K562 (cell line): ENCODE data around the gene PAFAH2. TPM values are rescaled to one million over a fixed set of nuclear protein-coding genes. Genes with fewer than 3 reads are reported as not detected.

ENCODE experiments used
- ATAC-seq: fragments of 200-7000 bp; cut with Tn5 transposase; 3 replicates; pipeline ENCODE4 v1.9.1; 2020; ENCODE audit warnings: moderate library complexity
- BruUV-seq: library from RNA; stranded (reverse); fragments of 400-500 nt; replicated peaks from 2 replicates; lab custom pipeline; 2021; lab: Mats Ljungman, UMichigan
- CTCF ChIA-PET: fragments of 300-600 bp; formaldehyde crosslinking; extraction: SDS; loops from one replicate; lab custom pipeline; 2021; ENCODE audit warnings: low intra/inter-chr PET ratio; lab: Yijun Ruan, JAX
- POLR2A ChIA-PET: fragments of 300-600, 350-650 bp; sonication (Branson Sonifier 250); formaldehyde crosslinking; extraction: SDS; loops from one replicate; lab custom pipeline; 2021; ENCODE audit warnings: antibody characterized with exemption, inconsistent platforms; lab: Yijun Ruan, JAX
- DNase-seq, 4 experiments: peaks; one replicate each; pipeline versions ENCODE4 v3.0.0 to v3.0.0-alpha.2; 2011 to 2018; ENCODE audit warnings: low spot score in 3 of 4, mixed read lengths in 3 of 4; ENCODE audit errors: extremely low read depth in 1 of 4
- FAIRE-seq: peaks from 2 replicates; lab custom pipeline; 2011; peaks lifted over from hg19 to GRCh38; lab: Jason Lieb, UNC
- H2AFZ ChIP-seq: 2 replicates; pipeline ENCODE4 v1.6.0; 2011; ENCODE audit warnings: low read depth, low read length, control low read depth, inconsistent platforms
- H3K27ac ChIP-seq: fragments of 200-600 bp; 3 replicates; pipeline ENCODE4 v1.8.0; 2011; ENCODE audit warnings: low read depth, mild to moderate bottlenecking, control low read depth, inconsistent platforms, low read length, moderate library complexity, mixed read lengths; ENCODE audit errors: extremely low read depth
- H3K27me3 ChIP-seq, 2 experiments: fragments of 300-600 bp in 1 of 2; 2 replicates in 1 of 2; 3 replicates in 1 of 2; pipeline versions ENCODE4 v1.6.0 to v1.8.0; 2011; ENCODE audit warnings: inconsistent platforms in 2 of 2, low read length in 2 of 2, mild to moderate bottlenecking in 1 of 2, mixed read lengths in 1 of 2, moderate library complexity in 1 of 2; ENCODE audit not compliant: control insufficient read depth in 2 of 2, insufficient read depth in 2 of 2
- H3K36me3 ChIP-seq: fragments of 300-600 bp; 3 replicates; pipeline ENCODE4 v1.8.0; 2011; ENCODE audit warnings: mild to moderate bottlenecking, low read length, inconsistent platforms; ENCODE audit not compliant: control insufficient read depth, insufficient read depth
- H3K4me1 ChIP-seq, 2 experiments: fragments of 200-600 bp in 1 of 2; replicated peaks in 1 of 2; 2 replicates in 1 of 2; 3 replicates in 1 of 2; pipeline versions ENCODE4 v1.5.1 to v1.8.0; 2011; ENCODE audit warnings: inconsistent platforms in 2 of 2, low read length in 2 of 2, mild to moderate bottlenecking in 1 of 2, mixed read lengths in 1 of 2, moderate library complexity in 1 of 2; ENCODE audit not compliant: control insufficient read depth in 2 of 2, insufficient read depth in 2 of 2
- H3K4me2 ChIP-seq: 2 replicates; pipeline ENCODE4 v1.6.1; 2011; ENCODE audit warnings: low read length, control low read depth, inconsistent platforms, mixed read lengths; ENCODE audit not compliant: insufficient read depth
- H3K4me3 ChIP-seq: fragments of 200-600 bp; sonication (generic), shearing (Covaris generic); 2 replicates; pipeline ENCODE4 v1.5.1; 2016; ENCODE audit warnings: control low read depth, inconsistent platforms
- H3K79me2 ChIP-seq: fragments of 200-600 bp; 3 replicates; pipeline ENCODE4 v1.8.0; 2011; ENCODE audit warnings: low read length, inconsistent platforms; ENCODE audit not compliant: control insufficient read depth, insufficient read depth
- H3K9ac ChIP-seq, 2 experiments: 2 replicates each; pipeline versions ENCODE4 v1.6.0 to v1.6.1; 2011; ENCODE audit warnings: low read depth in 2 of 2, low read length in 2 of 2, control low read depth in 1 of 2, inconsistent platforms in 1 of 2, mild to moderate bottlenecking in 1 of 2, mixed read lengths in 1 of 2; ENCODE audit not compliant: insufficient read depth in 1 of 2
- H3K9me1 ChIP-seq: one replicate; pipeline ENCODE4 v1.6.0; 2011; ENCODE audit warnings: inconsistent platforms, mild to moderate bottlenecking, low read length, moderate library complexity; ENCODE audit not compliant: control insufficient read depth, insufficient read depth
- H3K9me3 ChIP-seq: replicated peaks from 2 replicates; pipeline ENCODE4 v1.5.1; 2011; ENCODE audit warnings: low read depth, low read length, inconsistent platforms; ENCODE audit not compliant: control insufficient read depth, insufficient read depth
- H4K20me1 ChIP-seq: replicated peaks from 2 replicates; pipeline ENCODE4 v1.6.1; 2011; ENCODE audit warnings: low read length, inconsistent platforms, mixed read lengths; ENCODE audit not compliant: control insufficient read depth, insufficient read depth
- BRCA1 ChIP-seq, 2 experiments: fragments of 450-650 bp in 1 of 2; sonication (generic) in 1 of 2; formaldehyde crosslinking in 1 of 2; IDR thresholded peaks; 2 replicates each; pipeline versions ENCODE4 v1.5.0 to v1.6.1; 2017 to 2020; ENCODE audit warnings: mild to moderate bottlenecking in 1 of 2, missing genetic modification reagents in 1 of 2
- ILF3 ChIP-seq: fragments of 450-650 bp; IDR thresholded peaks from 2 replicates; pipeline ENCODE4 v1.6.1; 2018; ENCODE audit warnings: antibody characterized with exemption, mild to moderate bottlenecking, moderate library complexity, borderline replicate concordance
- KHSRP ChIP-seq: fragments of 450-650 bp; IDR thresholded peaks from 2 replicates; pipeline ENCODE4 v1.6.1; 2017
- NFE2L1 ChIP-seq: fragments of 450-650 bp; IDR thresholded peaks from 2 replicates; pipeline ENCODE4 v1.6.1; 2016; ENCODE audit warnings: missing genetic modification characterization, low read depth, mild to moderate bottlenecking, missing compliant biosample characterization, moderate library complexity, borderline replicate concordance
- NR2C2 ChIP-seq, 2 experiments: fragments of 200-800 bp in 1 of 2; sonication (Bioruptor generic) in 1 of 2; sonication (generic) in 1 of 2; formaldehyde crosslinking in 1 of 2; IDR thresholded peaks; 2 replicates each; pipeline versions ENCODE4 v1.6.1 to v1.8.0; 2016 to 2022; ENCODE audit warnings: mild to moderate bottlenecking in 1 of 2, missing compliant biosample characterization in 1 of 2, missing genetic modification characterization in 1 of 2, missing genetic modification reagents in 1 of 2
- PHF20 ChIP-seq: fragments of 450-650 bp; IDR thresholded peaks from 2 replicates; pipeline ENCODE4 v1.6.1; 2018; ENCODE audit not compliant: partially characterized antibody
- POLR2A ChIP-seq: fragments of 450-650 bp; conservative IDR thresholded peaks from 2 replicates; pipeline ENCODE4 v1.6.1; 2016
- POLR2H ChIP-seq: IDR thresholded peaks from 2 replicates; pipeline ENCODE4 v1.6.1; 2016; ENCODE audit warnings: missing genetic modification characterization, low read depth, mild to moderate bottlenecking, control low read depth, missing compliant biosample characterization, moderate library complexity
- POLR3G ChIP-seq: IDR thresholded peaks from 2 replicates; pipeline ENCODE4 v1.6.1; 2011; ENCODE audit not compliant: insufficient read length, insufficient replicate concordance; ENCODE audit errors: extremely low read depth
- STAT5A ChIP-seq: IDR thresholded peaks from 2 replicates; pipeline ENCODE4 v1.6.1; 2012; ENCODE audit warnings: low read length, inconsistent platforms, borderline replicate concordance
- TCF7 ChIP-seq: sonication (generic); IDR thresholded peaks from 2 replicates; pipeline ENCODE4 v1.6.1; 2016; ENCODE audit warnings: antibody characterized with exemption, borderline replicate concordance
- ZNF408 ChIP-seq: fragments of 250-450 bp; sonication (Bioruptor Pico); IDR thresholded peaks from 2 replicates; pipeline ENCODE4 v1.4.0; 2020; ENCODE audit warnings: low read depth, mild to moderate bottlenecking, moderate library complexity
- WGBS: fragments of 100-300 bp; shearing (Covaris generic); methylation state at CpG from one replicate; pipeline ENCODE4 v1.1.6; 2016; ENCODE audit warnings: low coverage, mixed read lengths; ENCODE audit not compliant: insufficient coverage; ENCODE audit errors: missing lambda C conversion rate; 5-methylcytosine and 5-hydroxymethylcytosine counted together
- in situ Hi-C: fragments of 300-500 bp; cut with MboI; formaldehyde crosslinking; loops from 4 replicates; pipeline ENCODE4 v1.15.0; 2018; ENCODE audit warnings: inconsistent platforms, mixed read lengths
- intact Hi-C: fragments of 100-400 bp; cut with micrococcal nuclease; formaldehyde crosslinking; loops from 2 replicates; pipeline ENCODE4 v1.14.2; 2022
- polyA plus RNA-seq, 8 experiments: library from polyadenylated mRNA; depleted of rRNA in 4 of 8; stranded (reverse) in 5 of 8; unstranded in 3 of 8; fragments of >200 nt; fragmentation: Nextera tagmentation in 2 of 8; fragmentation: Illumina TruSeq in 1 of 8; extraction: Ambion mirVana in 2 of 8; extraction: Trizol in 1 of 8; gene quantifications; 2 replicates each; pipeline versions ENCODE4 v1.2.1 to v1.2.3, GENCODE V29; 2011 to 2014; ENCODE audit warnings: inconsistent platforms in 1 of 8, missing spikeins in 1 of 8
- total RNA-seq, 7 experiments: library from RNA; depleted of rRNA in 6 of 7; stranded (reverse); fragments of >200 nt in 6 of 7; fragmentation: Illumina TruSeq in 2 of 7; extraction: Trizol in 2 of 7; gene quantifications; 2 replicates each; pipeline versions ENCODE4 v1.2.1 to v1.2.3, GENCODE V29; 2011 to 2021; ENCODE audit warnings: low replicate concordance in 1 of 7
- TF ChIP-seq, protein P1 (sequence below): fragments of 450-650 bp; IDR thresholded peaks from 2 replicates; pipeline ENCODE4 v1.6.1; 2016
- TF ChIP-seq, protein P2 (sequence below): fragments of 250-450 bp; sonication (Bioruptor Pico); IDR thresholded peaks from 2 replicates; pipeline ENCODE4 v1.4.0; 2020; ENCODE audit warnings: borderline replicate concordance
- TF ChIP-seq, protein P3 (sequence below): fragments of 450-650 bp; IDR thresholded peaks from 2 replicates; pipeline ENCODE4 v1.6.1; 2018; ENCODE audit not compliant: partially characterized antibody
- TF ChIP-seq, protein P4 (sequence below): sonication (generic); formaldehyde crosslinking; IDR thresholded peaks from 2 replicates; pipeline ENCODE4 v1.5.0; 2020; ENCODE audit warnings: missing genetic modification reagents

Gene PAFAH2
- total and polyA plus RNA-seq, 9 of the 15 experiments (the other 6 are each of a cell fraction or from before 2014, with no cell fraction given) = 4.2 to 10.9 (median 6.8) TPM

DNA sequence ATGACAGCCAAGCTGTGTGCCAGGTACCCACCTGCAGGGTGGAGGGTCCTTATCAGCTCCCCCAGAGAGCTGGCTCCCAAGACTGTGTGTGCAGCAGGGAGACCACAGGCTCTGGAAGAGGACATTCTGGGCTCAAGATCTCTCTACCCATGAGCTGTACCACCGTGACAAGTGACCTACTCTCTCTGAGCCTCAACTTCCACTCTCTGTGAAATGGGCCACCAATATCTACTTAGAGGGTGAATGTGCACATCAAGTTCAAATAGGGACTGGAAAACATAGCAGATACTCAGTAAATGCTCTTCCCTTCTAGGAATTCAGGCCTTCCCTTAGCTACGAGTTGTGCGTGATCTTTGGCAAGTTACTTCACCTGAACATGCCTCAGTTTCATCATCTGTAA, 46.6 kb upstream of the PAFAH2 start:
- Histone ChIP-seq H3K27ac (peak overlapping the region; percentile 19; the same call in 1 of the 3 replicates), H3K4me3 (no peak overlapping the region), H3K4me2 (peak overlapping the region; percentile 27; the same call in 1 of the 2 replicates), H3K9me3 (no peaks in the 10 kb centered on the region), H3K36me3 (no peaks in the 10 kb centered on the region), H2AFZ (peak overlapping the region; percentile 75), H3K27me3 (no peaks in the 10 kb centered on the region), H3K9me1 (no peaks in the 10 kb centered on the region), H4K20me1 (no peaks in the 10 kb centered on the region), H3K4me1 (peaks cover 26 to 39% of the 10 kb centered on the region in 2 experiments; a peak in 4 of 5 replicates), H3K9ac (peak overlapping the region; percentile 21 to 81; a peak in 2 of 4 replicates), H3K79me2 (no peaks in the 10 kb centered on the region)
- intact Hi-C loops (no loop called here), in situ Hi-C loops (loop anchor here (5.0 kb wide), 2 partner anchors 63 to 103 kb away; no protein-coding TSS in a partner anchor)
- DNase-seq (no peak), ATAC-seq (no peak), FAIRE-seq (peak; percentile 35)
- BruUV-seq = no TSS peak
- POLR2A ChIA-PET = interaction anchor here (1.0 to 3.9 kb wide), 6 partner anchors 9 to 82 kb away, joined by 3 to 23 read pairs (median 6); no protein-coding TSS in a partner anchor
- CTCF ChIA-PET = no interaction called here
- WGBS = 31% methylated on average over 3 of the region's 3 CpGs
- TF ChIP-seq NR2C2 (CRISPR knock-in tag; IDR thresholded peaks at IDR 0.05) (no peak), NR2C2 (tag; IDR thresholded peaks at IDR 0.05) (no peak), KHSRP (no peak), POLR2A (no peak), ZNF408 (no peak), BRCA1 (IDR thresholded peaks at IDR 0.05) (no peak), BRCA1 (CRISPR knock-in tag; IDR thresholded peaks at IDR 0.05) (no peak), PHF20 (peak; percentile 68), NFE2L1 (no peak), POLR3G (no peak), STAT5A (no peak), ILF3 (no peak), TCF7 (no peak), POLR2H (tag) (no peak)
- TF ChIP-seq, protein P1, sequence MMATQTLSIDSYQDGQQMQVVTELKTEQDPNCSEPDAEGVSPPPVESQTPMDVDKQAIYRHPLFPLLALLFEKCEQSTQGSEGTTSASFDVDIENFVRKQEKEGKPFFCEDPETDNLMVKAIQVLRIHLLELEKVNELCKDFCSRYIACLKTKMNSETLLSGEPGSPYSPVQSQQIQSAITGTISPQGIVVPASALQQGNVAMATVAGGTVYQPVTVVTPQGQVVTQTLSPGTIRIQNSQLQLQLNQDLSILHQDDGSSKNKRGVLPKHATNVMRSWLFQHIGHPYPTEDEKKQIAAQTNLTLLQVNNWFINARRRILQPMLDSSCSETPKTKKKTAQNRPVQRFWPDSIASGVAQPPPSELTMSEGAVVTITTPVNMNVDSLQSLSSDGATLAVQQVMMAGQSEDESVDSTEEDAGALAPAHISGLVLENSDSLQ = no peak
- TF ChIP-seq, protein P2, sequence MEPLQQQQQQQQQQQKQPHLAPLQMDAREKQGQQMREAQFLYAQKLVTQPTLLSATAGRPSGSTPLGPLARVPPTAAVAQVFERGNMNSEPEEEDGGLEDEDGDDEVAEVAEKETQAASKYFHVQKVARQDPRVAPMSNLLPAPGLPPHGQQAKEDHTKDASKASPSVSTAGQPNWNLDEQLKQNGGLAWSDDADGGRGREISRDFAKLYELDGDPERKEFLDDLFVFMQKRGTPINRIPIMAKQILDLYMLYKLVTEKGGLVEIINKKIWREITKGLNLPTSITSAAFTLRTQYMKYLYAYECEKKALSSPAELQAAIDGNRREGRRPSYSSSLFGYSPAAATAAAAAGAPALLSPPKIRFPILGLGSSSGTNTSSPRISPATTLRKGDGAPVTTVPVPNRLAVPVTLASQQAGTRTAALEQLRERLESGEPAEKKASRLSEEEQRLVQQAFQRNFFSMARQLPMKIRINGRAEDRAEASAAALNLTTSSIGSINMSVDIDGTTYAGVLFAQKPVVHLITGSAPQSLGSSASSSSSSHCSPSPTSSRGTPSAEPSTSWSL = no peak
- TF ChIP-seq, protein P3, sequence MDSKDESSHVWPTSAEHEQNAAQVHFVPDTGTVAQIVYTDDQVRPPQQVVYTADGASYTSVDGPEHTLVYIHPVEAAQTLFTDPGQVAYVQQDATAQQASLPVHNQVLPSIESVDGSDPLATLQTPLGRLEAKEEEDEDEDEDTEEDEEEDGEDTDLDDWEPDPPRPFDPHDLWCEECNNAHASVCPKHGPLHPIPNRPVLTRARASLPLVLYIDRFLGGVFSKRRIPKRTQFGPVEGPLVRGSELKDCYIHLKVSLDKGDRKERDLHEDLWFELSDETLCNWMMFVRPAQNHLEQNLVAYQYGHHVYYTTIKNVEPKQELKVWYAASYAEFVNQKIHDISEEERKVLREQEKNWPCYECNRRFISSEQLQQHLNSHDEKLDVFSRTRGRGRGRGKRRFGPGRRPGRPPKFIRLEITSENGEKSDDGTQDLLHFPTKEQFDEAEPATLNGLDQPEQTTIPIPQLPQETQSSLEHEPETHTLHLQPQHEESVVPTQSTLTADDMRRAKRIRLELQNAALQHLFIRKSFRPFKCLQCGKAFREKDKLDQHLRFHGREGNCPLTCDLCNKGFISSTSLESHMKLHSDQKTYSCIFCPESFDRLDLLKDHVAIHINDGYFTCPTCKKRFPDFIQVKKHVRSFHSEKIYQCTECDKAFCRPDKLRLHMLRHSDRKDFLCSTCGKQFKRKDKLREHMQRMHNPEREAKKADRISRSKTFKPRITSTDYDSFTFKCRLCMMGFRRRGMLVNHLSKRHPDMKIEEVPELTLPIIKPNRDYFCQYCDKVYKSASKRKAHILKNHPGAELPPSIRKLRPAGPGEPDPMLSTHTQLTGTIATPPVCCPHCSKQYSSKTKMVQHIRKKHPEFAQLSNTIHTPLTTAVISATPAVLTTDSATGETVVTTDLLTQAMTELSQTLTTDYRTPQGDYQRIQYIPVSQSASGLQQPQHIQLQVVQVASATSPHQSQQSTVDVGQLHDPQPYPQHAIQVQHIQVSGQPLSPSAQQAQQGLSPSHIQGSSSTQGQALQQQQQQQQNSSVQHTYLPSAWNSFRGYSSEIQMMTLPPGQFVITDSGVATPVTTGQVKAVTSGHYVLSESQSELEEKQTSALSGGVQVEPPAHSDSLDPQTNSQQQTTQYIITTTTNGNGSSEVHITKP = no peak
- TF ChIP-seq, protein P4, sequence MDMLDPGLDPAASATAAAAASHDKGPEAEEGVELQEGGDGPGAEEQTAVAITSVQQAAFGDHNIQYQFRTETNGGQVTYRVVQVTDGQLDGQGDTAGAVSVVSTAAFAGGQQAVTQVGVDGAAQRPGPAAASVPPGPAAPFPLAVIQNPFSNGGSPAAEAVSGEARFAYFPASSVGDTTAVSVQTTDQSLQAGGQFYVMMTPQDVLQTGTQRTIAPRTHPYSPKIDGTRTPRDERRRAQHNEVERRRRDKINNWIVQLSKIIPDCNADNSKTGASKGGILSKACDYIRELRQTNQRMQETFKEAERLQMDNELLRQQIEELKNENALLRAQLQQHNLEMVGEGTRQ = no peak
